Neuronal stem cell (in vitro differentiated cells): ENCODE data around the gene ADK.

ENCODE experiments used
- DNase-seq: peaks from one replicate; pipeline ENCODE4 v3.0.0-alpha.2; 2013; ENCODE audit warnings: low spot score
- H2AFZ ChIP-seq: one replicate; pipeline ENCODE4 v1.6.1; 2013; ENCODE audit warnings: mild to moderate bottlenecking, low read length, inconsistent platforms
- H2AK5ac ChIP-seq: 2 replicates; pipeline ENCODE4 v1.6.1; 2013; ENCODE audit warnings: low read depth, mild to moderate bottlenecking, inconsistent platforms, low read length, moderate library complexity, mixed read lengths
- H2BK120ac ChIP-seq: 2 replicates; pipeline ENCODE4 v1.6.1; 2013; ENCODE audit warnings: low read depth, mild to moderate bottlenecking, inconsistent platforms, low read length, moderate library complexity, mixed read lengths
- H2BK12ac ChIP-seq: one replicate; pipeline ENCODE4 v1.6.1; 2013; ENCODE audit warnings: low read length, inconsistent platforms
- H2BK15ac ChIP-seq: 2 replicates; pipeline ENCODE4 v1.6.1; 2013; ENCODE audit warnings: mild to moderate bottlenecking, low read length, inconsistent platforms, mixed read lengths
- H2BK5ac ChIP-seq: one replicate; pipeline ENCODE4 v1.6.1; 2013; ENCODE audit warnings: inconsistent platforms, mild to moderate bottlenecking, low read length, moderate library complexity
- H3K14ac ChIP-seq: one replicate; pipeline ENCODE4 v1.6.1; 2013; ENCODE audit warnings: low read length, inconsistent platforms
- H3K18ac ChIP-seq: 2 replicates; pipeline ENCODE4 v1.6.1; 2013; ENCODE audit warnings: low read length, inconsistent platforms
- H3K23ac ChIP-seq: 2 replicates; pipeline ENCODE4 v1.6.1; 2013; ENCODE audit warnings: low read depth, mild to moderate bottlenecking, mixed read lengths, low read length, inconsistent platforms; ENCODE audit not compliant: poor library complexity
- H3K27ac ChIP-seq: replicated peaks from 3 replicates; pipeline ENCODE4 v1.5.1; 2013; ENCODE audit warnings: low read length, inconsistent platforms
- H3K27me3 ChIP-seq, 3 experiments: 2 replicates each; pipeline ENCODE4 v1.6.1; 2013; ENCODE audit warnings: low read length in 3 of 3, mild to moderate bottlenecking in 2 of 3, inconsistent platforms in 1 of 3, low read depth in 1 of 3, mixed read lengths in 1 of 3, moderate library complexity in 1 of 3; ENCODE audit not compliant: control insufficient read depth in 3 of 3, insufficient read depth in 3 of 3
- H3K36me3 ChIP-seq, 2 donors: replicated peaks in 1 of 2; 2 replicates each; pipeline ENCODE4 v1.6.1; 2013; ENCODE audit warnings: low read length in 2 of 2; ENCODE audit not compliant: control insufficient read depth in 2 of 2, insufficient read depth in 2 of 2
- H3K4ac ChIP-seq: 2 replicates; pipeline ENCODE4 v1.6.1; 2013; ENCODE audit warnings: inconsistent platforms, mild to moderate bottlenecking, low read length, moderate library complexity
- H3K4me1 ChIP-seq, 2 donors: 1 replicate in 1 of 2; 2 replicates in 1 of 2; pipeline ENCODE4 v1.6.1; 2013; ENCODE audit warnings: low read length in 2 of 2, low read depth in 1 of 2; ENCODE audit not compliant: control insufficient read depth in 2 of 2, insufficient read depth in 1 of 2
- H3K4me2 ChIP-seq: one replicate; pipeline ENCODE4 v1.6.1; 2013; ENCODE audit warnings: mild to moderate bottlenecking, low read length, inconsistent platforms; ENCODE audit not compliant: insufficient read depth, poor library complexity, severe bottlenecking
- H3K4me3 ChIP-seq, 2 donors: 2 replicates each; pipeline ENCODE4 v1.5.1; 2013; ENCODE audit warnings: low read length in 2 of 2, mild to moderate bottlenecking in 2 of 2, inconsistent platforms in 1 of 2, moderate library complexity in 1 of 2
- H3K79me1 ChIP-seq: one replicate; pipeline ENCODE4 v1.6.1; 2013; ENCODE audit warnings: low read depth, mild to moderate bottlenecking, inconsistent platforms, low read length, moderate library complexity
- H3K9ac ChIP-seq: one replicate; pipeline ENCODE4 v1.6.1; 2013; ENCODE audit warnings: mild to moderate bottlenecking, low read depth, low read length, inconsistent platforms; ENCODE audit not compliant: poor library complexity
- H3K9me3 ChIP-seq, 2 donors: replicated peaks in 1 of 2; 2 replicates each; pipeline versions ENCODE3 to v1.6.1; 2013; ENCODE audit warnings: low read length in 2 of 2, mild to moderate bottlenecking in 2 of 2, inconsistent platforms in 1 of 2, low read depth in 1 of 2, mixed read lengths in 1 of 2, moderate library complexity in 1 of 2; ENCODE audit not compliant: control insufficient read depth in 2 of 2, insufficient read depth in 1 of 2
- H4K8ac ChIP-seq: one replicate; pipeline ENCODE4 v1.6.1; 2013; ENCODE audit warnings: low read depth, mild to moderate bottlenecking, inconsistent platforms, low read length, moderate library complexity
- H4K91ac ChIP-seq: one replicate; pipeline ENCODE4 v1.6.1; 2013; ENCODE audit warnings: low read length, low read depth, mild to moderate bottlenecking, inconsistent platforms; ENCODE audit not compliant: poor library complexity
- WGBS, 2 donors: extraction: QIAGEN DNeasy Blood & Tissue Kit; methylation state at CpG; one replicate each; pipeline ENCODE4 v1.1.7; 2013; ENCODE audit warnings: missing lambda C conversion rate in 2 of 2, mixed read lengths in 1 of 2; ENCODE audit not compliant: insufficient read length in 2 of 2, insufficient replicate concordance in 1 of 2; ENCODE audit errors: extremely low coverage in 2 of 2; 5-methylcytosine and 5-hydroxymethylcytosine counted together

Gene ADK

GRCh38 chr10:74276416-74276815, 125.4 kb downstream of the ADK start:
- peaks cover 2% of the 10 kb centered on the region for H3K79me1 ChIP-seq
- H3K18ac ChIP-seq = no peak overlapping the region
- no peak overlapping the region for H4K91ac ChIP-seq
- no peak overlapping the region for H2BK120ac ChIP-seq
- H3K14ac ChIP-seq = no peak overlapping the region
- no peak for DNase-seq
- no peak overlapping the region for H3K27ac ChIP-seq
- H2AK5ac ChIP-seq = no peak overlapping the region
- H3K27me3 ChIP-seq = no peaks in the 10 kb centered on the region
- no peak overlapping the region for H2BK5ac ChIP-seq
- H3K4me2 ChIP-seq = no peak overlapping the region
- no peak overlapping the region for H3K9ac ChIP-seq
- H2BK12ac ChIP-seq = no peak overlapping the region
- H3K4me3 ChIP-seq = no peak overlapping the region
- H3K36me3 ChIP-seq = no peaks in the 10 kb centered on the region
- H2BK15ac ChIP-seq = no peak overlapping the region
- H3K4ac ChIP-seq = no peak overlapping the region
- H3K4me1 ChIP-seq = no peaks in the 10 kb centered on the region
- no peak overlapping the region for H2AFZ ChIP-seq
- no peak overlapping the region for H4K8ac ChIP-seq
- no peak overlapping the region for H3K23ac ChIP-seq
- peaks cover 0 to 6% of the 10 kb centered on the region in 2 donors for H3K9me3 ChIP-seq

- Histone ChIP-seq H2BK120ac (no peak overlapping the region), H2BK5ac (no peak overlapping the region), H4K8ac (no peak overlapping the region), H3K27me3 (no peaks in the 10 kb centered on the region), H2AK5ac (no peak overlapping the region), H2BK15ac (no peak overlapping the region), H2BK12ac (no peak overlapping the region), H3K23ac (no peak overlapping the region), H3K4me1 (no peaks in the 10 kb centered on the region), H4K91ac (no peak overlapping the region), H3K4me3 (no peak overlapping the region), H3K4ac (no peak overlapping the region), H3K18ac (no peak overlapping the region), H3K14ac (no peak overlapping the region), H3K36me3 (no peaks in the 10 kb centered on the region), H3K9ac (no peak overlapping the region), H3K79me1 (peaks cover 2% of the 10 kb centered on the region), H3K4me2 (no peak overlapping the region), H3K27ac (no peak overlapping the region), H3K9me3 (peaks cover 0 to 20% of the 10 kb centered on the region in 2 donors), H2AFZ (no peak overlapping the region)
- no CpG with 5 or more reads among the region's 4 CpGs for WGBS, 2 donors
- no peak for DNase-seq
Measured at GRCh38 chr10:74282151-74282847, 131.3 kb downstream of the ADK start.

- peaks cover 0 to 20% of the 10 kb centered on the region in 2 donors for H3K9me3 ChIP-seq
- no peak overlapping the region for H4K91ac ChIP-seq
- no peaks in the 10 kb centered on the region for H3K27me3 ChIP-seq
- H4K8ac ChIP-seq = no peak overlapping the region
- H3K4me3 ChIP-seq = no peak overlapping the region
- no peak overlapping the region for H2AFZ ChIP-seq
- H2AK5ac ChIP-seq = no peak overlapping the region
- no peak overlapping the region for H2BK12ac ChIP-seq
- H2BK5ac ChIP-seq = no peak overlapping the region
- H3K23ac ChIP-seq = no peak overlapping the region
- no peaks in the 10 kb centered on the region for H3K4me1 ChIP-seq
- DNase-seq = no peak
- H2BK120ac ChIP-seq = no peak overlapping the region
- H2BK15ac ChIP-seq = no peak overlapping the region
- H3K27ac ChIP-seq = no peak overlapping the region
- H3K14ac ChIP-seq = no peak overlapping the region
- H3K4me2 ChIP-seq = no peak overlapping the region
- no peak overlapping the region for H3K9ac ChIP-seq
- H3K79me1 ChIP-seq = peaks cover 2% of the 10 kb centered on the region
- H3K18ac ChIP-seq = no peak overlapping the region
- no CpG with 5 or more reads among the region's 2 CpGs for WGBS, 2 donors
- no peak overlapping the region for H3K4ac ChIP-seq
- H3K36me3 ChIP-seq = no peaks in the 10 kb centered on the region
Measured at GRCh38 chr10:74282848-74283210, 131.8 kb downstream of the ADK start.

- no peak overlapping the region for H3K27ac ChIP-seq
Measured at GRCh38 chr10:74289188-74289587, 138.2 kb downstream of the ADK start.

More at GRCh38 chr10:74289188-74289587, 138.2 kb downstream of the ADK start:
- no peak overlapping the region for H2BK120ac ChIP-seq
- H3K18ac ChIP-seq = no peak overlapping the region
- H3K27me3 ChIP-seq = no peaks in the 10 kb centered on the region
- no peak overlapping the region for H4K91ac ChIP-seq
- H3K79me1 ChIP-seq = no peaks in the 10 kb centered on the region
- no peak overlapping the region for H3K14ac ChIP-seq
- H3K4ac ChIP-seq = no peak overlapping the region
- no peak overlapping the region for H3K4me2 ChIP-seq
- no peak for DNase-seq
- no peak overlapping the region for H2BK12ac ChIP-seq
- no peak overlapping the region for H2BK15ac ChIP-seq
- H4K8ac ChIP-seq = no peak overlapping the region
- H3K4me1 ChIP-seq = peaks cover 0 to 4% of the 10 kb centered on the region in 2 donors
- H3K36me3 ChIP-seq = no peaks in the 10 kb centered on the region
- no peak overlapping the region for H3K23ac ChIP-seq
- H3K9me3 ChIP-seq = peaks cover 0 to 18% of the 10 kb centered on the region in 2 donors
- no peak overlapping the region for H3K4me3 ChIP-seq
- H2AFZ ChIP-seq = no peak overlapping the region
- H2BK5ac ChIP-seq = no peak overlapping the region
- no peak overlapping the region for H2AK5ac ChIP-seq
- no peak overlapping the region for H3K9ac ChIP-seq
- WGBS, 2 donors = no CpG with 5 or more reads among the region's 3 CpGs
